Lung (tissue), 12 donors: ENCODE measurements around the gene KIAA1671. TPM values are rescaled to one million over a fixed set of nuclear protein-coding genes. Genes with fewer than 3 reads are reported as not detected.
A peak's percentile ranks its signal among the peaks of the same experiment; 100 is the strongest.

Experiments
- ATAC-seq: fragments of 200-7000 bp; cut with Tn5 transposase; one replicate; pipeline ENCODE4 v1.9.1; 2020; ENCODE audit warnings: moderate number of reproducible peaks; ENCODE audit not compliant: insufficient read depth, low FRiP score
- DNase-seq, 3 donors: peaks; one replicate each; pipeline ENCODE4 v3.0.0-alpha.2; 2013 to 2017
- H3K27ac ChIP-seq, 2 donors: one replicate each; pipeline ENCODE4 v1.5.1; 2013; ENCODE audit warnings: mild to moderate bottlenecking in 2 of 2, moderate library complexity in 2 of 2, control low read depth in 1 of 2, inconsistent platforms in 1 of 2, low read depth in 1 of 2, low read length in 1 of 2
- H3K27me3 ChIP-seq, 3 donors: one replicate each; pipeline ENCODE4 v1.5.1; 2013; ENCODE audit warnings: low read length in 2 of 3; ENCODE audit not compliant: control insufficient read depth in 3 of 3, insufficient read depth in 3 of 3
- H3K36me3 ChIP-seq, 4 donors: one replicate each; pipeline ENCODE4 v1.5.1; 2013; ENCODE audit warnings: low read length in 4 of 4, mild to moderate bottlenecking in 1 of 4, moderate library complexity in 1 of 4; ENCODE audit not compliant: control insufficient read depth in 4 of 4, insufficient read depth in 4 of 4
- H3K4me1 ChIP-seq, 5 donors: one replicate each; pipeline ENCODE4 v1.5.1; 2013; ENCODE audit warnings: low read length in 5 of 5, mild to moderate bottlenecking in 2 of 5, moderate library complexity in 1 of 5; ENCODE audit not compliant: control insufficient read depth in 5 of 5, insufficient read depth in 5 of 5
- H3K4me3 ChIP-seq: one replicate; pipeline ENCODE4 v1.5.1; 2013; ENCODE audit warnings: mild to moderate bottlenecking, control low read depth, moderate library complexity
- H3K9ac ChIP-seq, 2 donors: one replicate each; pipeline ENCODE4 v1.5.1; 2013; ENCODE audit warnings: low read length in 2 of 2, control low read depth in 1 of 2; ENCODE audit not compliant: insufficient read depth in 1 of 2
- H3K9me3 ChIP-seq, 4 donors: one replicate each; pipeline ENCODE4 v1.5.1; 2013; ENCODE audit warnings: low read length in 3 of 4, mild to moderate bottlenecking in 1 of 4, moderate library complexity in 1 of 4; ENCODE audit not compliant: control insufficient read depth in 4 of 4, insufficient read depth in 3 of 4
- WGBS, 2 donors: extraction: QIAGEN DNeasy Blood & Tissue Kit; methylation state at CpG; one replicate each; pipeline ENCODE4 v1.1.7; 2013; 5-methylcytosine and 5-hydroxymethylcytosine counted together
- polyA plus RNA-seq, 2 donors: library from polyadenylated mRNA; stranded (reverse); fragments of 200-250 nt; gene quantifications; one replicate each; pipeline ENCODE4 v1.2.1, GENCODE V29; 2013
- total RNA-seq, 2 donors: library from RNA; depleted of rRNA in 1 of 2; stranded (reverse); fragments of >200 nt in 1 of 2; gene quantifications; one replicate each; pipeline ENCODE4 v1.2.1, GENCODE V29; 2014 to 2021
- TF ChIP-seq, protein P1 (sequence below): IDR thresholded peaks from 2 replicates; pipeline ENCODE4 v1.5.1; 2012; ENCODE audit warnings: mild to moderate bottlenecking; ENCODE audit errors: control extremely low read depth, extremely low read depth
- donor health status: control.
- donor health status: control.
- donor health status: Bipolar disorder and iron deficiency.
- donor health status: healthy.
- donor health status: DM: yes; HTN: yes; CAD: no.

Gene KIAA1671
- total and polyA plus RNA-seq, 4 donors, result 7.6 to 44.6 (median 24.0) TPM

DNA sequence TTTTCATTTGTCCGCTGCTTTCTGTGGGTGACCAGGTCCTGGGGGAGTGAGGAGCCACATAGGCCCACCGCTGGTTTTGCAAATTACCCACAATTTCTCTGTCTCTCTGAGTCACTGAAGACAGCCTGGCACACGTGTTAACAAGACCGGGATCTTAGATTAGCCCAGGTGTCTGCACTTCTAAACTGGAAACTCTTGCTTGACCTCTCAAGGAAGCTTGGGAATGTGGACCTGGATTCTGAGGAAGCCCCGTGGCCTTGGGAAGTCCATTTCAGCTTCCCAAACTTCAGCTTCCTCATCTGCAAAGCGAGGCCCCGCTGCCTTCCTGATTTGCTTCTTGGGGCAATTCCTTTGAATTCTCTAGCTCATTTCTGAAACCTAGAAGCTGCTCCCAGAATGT, 119.9 kb downstream of the KIAA1671 start:
- TF ChIP-seq, protein P1, sequence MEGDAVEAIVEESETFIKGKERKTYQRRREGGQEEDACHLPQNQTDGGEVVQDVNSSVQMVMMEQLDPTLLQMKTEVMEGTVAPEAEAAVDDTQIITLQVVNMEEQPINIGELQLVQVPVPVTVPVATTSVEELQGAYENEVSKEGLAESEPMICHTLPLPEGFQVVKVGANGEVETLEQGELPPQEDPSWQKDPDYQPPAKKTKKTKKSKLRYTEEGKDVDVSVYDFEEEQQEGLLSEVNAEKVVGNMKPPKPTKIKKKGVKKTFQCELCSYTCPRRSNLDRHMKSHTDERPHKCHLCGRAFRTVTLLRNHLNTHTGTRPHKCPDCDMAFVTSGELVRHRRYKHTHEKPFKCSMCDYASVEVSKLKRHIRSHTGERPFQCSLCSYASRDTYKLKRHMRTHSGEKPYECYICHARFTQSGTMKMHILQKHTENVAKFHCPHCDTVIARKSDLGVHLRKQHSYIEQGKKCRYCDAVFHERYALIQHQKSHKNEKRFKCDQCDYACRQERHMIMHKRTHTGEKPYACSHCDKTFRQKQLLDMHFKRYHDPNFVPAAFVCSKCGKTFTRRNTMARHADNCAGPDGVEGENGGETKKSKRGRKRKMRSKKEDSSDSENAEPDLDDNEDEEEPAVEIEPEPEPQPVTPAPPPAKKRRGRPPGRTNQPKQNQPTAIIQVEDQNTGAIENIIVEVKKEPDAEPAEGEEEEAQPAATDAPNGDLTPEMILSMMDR, result no peak

DNA sequence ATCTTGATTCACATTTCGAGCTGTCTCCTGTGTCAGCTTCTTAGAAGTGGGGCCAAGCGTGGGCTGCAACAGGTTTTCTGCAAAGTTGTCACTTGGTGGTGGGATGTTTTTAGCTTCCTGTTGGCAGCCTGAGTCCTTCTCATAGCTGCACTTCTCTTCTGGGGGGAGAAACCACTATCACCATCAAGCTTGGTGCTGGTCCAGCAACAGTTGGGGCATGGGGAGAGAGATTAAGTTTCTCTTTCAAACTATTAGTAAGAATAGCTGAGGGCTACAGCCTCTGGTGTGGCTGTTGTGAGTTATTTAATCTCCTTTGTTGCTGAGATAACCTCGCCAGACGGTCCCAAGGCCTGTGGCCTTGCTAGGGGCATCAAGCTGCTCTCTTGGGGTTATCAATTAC, 123.8 kb downstream of the KIAA1671 start:
- H3K27me3 ChIP-seq, result no peaks in the 10 kb centered on the region
- no peak overlapping the region for H3K4me3 ChIP-seq
- no peak for DNase-seq
- TF ChIP-seq, protein P1, result no peak
- peaks cover 0 to 4% (median 0%) of the 10 kb centered on the region in 5 donors for H3K4me1 ChIP-seq
- no peak for ATAC-seq
- peaks cover 0 to 3% (median 0%) of the 10 kb centered on the region in 4 donors for H3K36me3 ChIP-seq
- no peak overlapping the region for H3K27ac ChIP-seq
- H3K9ac ChIP-seq, result peak overlapping the region in 1 of 2 donors; percentile 1
- H3K9me3 ChIP-seq, result no peaks in the 10 kb centered on the region
- WGBS, 2 donors, result 47 to 67% methylated on average over 4 of the region's 4 CpGs

More for the DNA sequence above, 119.9 kb downstream of the KIAA1671 start:
- DNase-seq (no peak), ATAC-seq (no peak)
- Histone ChIP-seq H3K27me3 (peaks cover 0 to 3% (median 2%) of the 10 kb centered on the region in 3 donors), H3K36me3 (peaks cover 0 to 1% (median 0%) of the 10 kb centered on the region in 4 donors), H3K4me1 (peaks cover 0 to 16% (median 9%) of the 10 kb centered on the region in 5 donors), H3K27ac (no peak overlapping the region), H3K9me3 (no peaks in the 10 kb centered on the region), H3K9ac (no peak overlapping the region), H3K4me3 (no peak overlapping the region)
- 80 to 83% methylated on average over 7 of the region's 7 CpGs for WGBS, 2 donors

DNA sequence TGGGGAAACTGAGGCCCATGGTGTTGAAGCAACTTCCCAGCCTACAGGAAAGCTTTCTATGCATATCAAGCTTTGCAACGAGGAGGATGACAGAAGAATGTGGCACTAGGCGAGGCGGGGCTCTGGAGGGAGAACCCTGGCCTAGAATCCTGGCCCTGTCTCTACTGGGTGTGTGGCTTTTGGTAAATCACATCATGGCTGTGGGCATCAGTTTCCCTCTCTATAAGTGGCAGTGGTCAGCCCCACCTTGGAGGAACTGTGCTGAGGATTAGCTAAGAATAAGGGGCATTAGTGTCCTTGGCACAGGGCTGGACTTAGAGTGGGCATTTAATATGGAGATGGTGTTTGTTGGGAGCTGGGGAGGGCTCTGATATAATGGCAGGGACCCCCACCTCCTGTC, 124.5 kb downstream of the KIAA1671 start:
- ATAC-seq (no peak), DNase-seq (no peak)
- Histone ChIP-seq H3K36me3 (peaks cover 0 to 2% (median 0%) of the 10 kb centered on the region in 4 donors), H3K4me3 (no peak overlapping the region), H3K4me1 (no peaks in the 10 kb centered on the region), H3K9ac (no peak overlapping the region), H3K9me3 (no peaks in the 10 kb centered on the region), H3K27ac (no peak overlapping the region), H3K27me3 (no peaks in the 10 kb centered on the region)
- TF ChIP-seq, protein P1, result no peak
- 49 to 61% methylated on average over 3 of the region's 3 CpGs for WGBS, 2 donors

DNA sequence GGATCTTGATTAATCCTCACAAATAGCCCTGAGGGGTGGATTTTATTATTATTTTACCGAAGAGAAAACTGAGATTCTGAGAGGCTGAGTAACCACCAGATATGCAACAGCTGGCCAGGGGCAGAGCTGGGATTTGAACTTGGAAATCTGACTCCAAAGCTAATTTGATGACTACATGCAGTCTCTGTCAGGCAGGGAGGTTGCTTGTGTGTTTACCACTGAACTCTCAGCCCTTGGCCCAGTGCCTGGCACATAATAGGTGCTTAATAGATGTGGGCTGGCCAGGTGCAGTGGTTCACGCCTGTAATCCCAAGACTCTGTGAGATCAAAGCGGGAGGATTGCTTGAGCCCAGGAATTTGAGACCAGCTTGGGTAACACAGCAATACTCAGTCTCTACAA, 125.4 kb downstream of the KIAA1671 start:
- H3K27me3 ChIP-seq, result no peaks in the 10 kb centered on the region
- H3K4me1 ChIP-seq, result no peaks in the 10 kb centered on the region
- H3K9ac ChIP-seq, result no peak overlapping the region
- H3K9me3 ChIP-seq, result no peaks in the 10 kb centered on the region
- H3K27ac ChIP-seq, result no peak overlapping the region
- ATAC-seq (no peak), DNase-seq (no peak)
- no peak overlapping the region for H3K4me3 ChIP-seq
- H3K36me3 ChIP-seq, result peaks cover 0 to 2% (median 0%) of the 10 kb centered on the region in 4 donors
- 80 to 88% methylated on average over 3 of the region's 3 CpGs for WGBS, 2 donors
- TF ChIP-seq, protein P1, result no peak
